GM19043 (cell line): ENCODE measurements around the gene HDLBP.

ENCODE experiments used
- ATAC-seq: cut with Tn5 transposase; IDR thresholded peaks from one replicate; pipeline ENCODE4 v1.9.1; 2021; ENCODE audit warnings: low read depth; ENCODE audit not compliant: unreplicated experiment

HDLBP gene

GRCh38 chr2:241216211-241216761 is 99.2 kb downstream of the HDLBP start:
- ATAC-seq, result no peak

GRCh38 chr2:241215421-241215820 is 100.1 kb downstream of the HDLBP start:
- ATAC-seq, result no peak

GRCh38 chr2:241214766-241215165 is 100.7 kb downstream of the HDLBP start:
- no peak for ATAC-seq

- ATAC-seq, result no peak
These were observed 101.3 kb downstream of the HDLBP start for GRCh38 chr2:241214209-241214608.

- ATAC-seq, result no peak
These were observed 101.9 kb downstream of the HDLBP start for GRCh38 chr2:241213567-241213966.

- ATAC-seq, result no peak
These were observed 102.4 kb downstream of the HDLBP start for GRCh38 chr2:241213041-241213440.

GRCh38 chr2:241211276-241211675 is 104.2 kb downstream of the HDLBP start:
- no peak for ATAC-seq

GRCh38 chr2:241209271-241209670 is 106.2 kb downstream of the HDLBP start:
- ATAC-seq, result no peak

GRCh38 chr2:241208058-241208457 is 107.4 kb downstream of the HDLBP start:
- no peak for ATAC-seq

- ATAC-seq, result no peak
These were observed 107.8 kb downstream of the HDLBP start for GRCh38 chr2:241207641-241208040.

- no peak for ATAC-seq
These were observed 108.3 kb downstream of the HDLBP start for GRCh38 chr2:241207151-241207550.

- ATAC-seq, result no peak
These were observed 110.4 kb downstream of the HDLBP start for GRCh38 chr2:241205086-241205485.

- no peak for ATAC-seq
These were observed 111.0 kb downstream of the HDLBP start for GRCh38 chr2:241204490-241204889.

GRCh38 chr2:241204010-241204384 is 111.5 kb downstream of the HDLBP start:
- no peak for ATAC-seq

GRCh38 chr2:241203218-241204009 is 112.1 kb downstream of the HDLBP start:
- no peak for ATAC-seq

- no peak for ATAC-seq
These were observed 112.8 kb downstream of the HDLBP start for GRCh38 chr2:241202681-241203080.

GRCh38 chr2:241202268-241202585 is 113.2 kb downstream of the HDLBP start:
- ATAC-seq, result no peak

GRCh38 chr2:241201445-241202267 is 113.8 kb downstream of the HDLBP start:
- no peak for ATAC-seq

- ATAC-seq, result no peak
These were observed 114.6 kb downstream of the HDLBP start for GRCh38 chr2:241200822-241201395.

- ATAC-seq, result no peak
These were observed 115.3 kb downstream of the HDLBP start for GRCh38 chr2:241199897-241200821.
